Coronary artery (tissue), 2 donors: ENCODE data around the gene CYTH3.

Experiments used
- DNase-seq: peaks from one replicate; pipeline ENCODE4 v3.0.0-alpha.2; 2017; ENCODE audit warnings: low spot score
- H3K27ac ChIP-seq, 2 donors: fragments of 200-600 bp; sonication (generic); one replicate each; pipeline ENCODE4 v1.5.1; 2016 to 2019
- H3K4me3 ChIP-seq: fragments of 200-600 bp; sonication (generic); 2 replicates; pipeline ENCODE4 v1.5.1; 2016; ENCODE audit warnings: mild to moderate bottlenecking, moderate library complexity
- TF ChIP-seq, protein P1 (sequence below): fragments of 200-600 bp; sonication (generic); IDR thresholded peaks from one replicate; pipeline ENCODE4 v1.5.1; 2019; ENCODE audit warnings: antibody characterized with exemption

The CYTH3 gene

DNA sequence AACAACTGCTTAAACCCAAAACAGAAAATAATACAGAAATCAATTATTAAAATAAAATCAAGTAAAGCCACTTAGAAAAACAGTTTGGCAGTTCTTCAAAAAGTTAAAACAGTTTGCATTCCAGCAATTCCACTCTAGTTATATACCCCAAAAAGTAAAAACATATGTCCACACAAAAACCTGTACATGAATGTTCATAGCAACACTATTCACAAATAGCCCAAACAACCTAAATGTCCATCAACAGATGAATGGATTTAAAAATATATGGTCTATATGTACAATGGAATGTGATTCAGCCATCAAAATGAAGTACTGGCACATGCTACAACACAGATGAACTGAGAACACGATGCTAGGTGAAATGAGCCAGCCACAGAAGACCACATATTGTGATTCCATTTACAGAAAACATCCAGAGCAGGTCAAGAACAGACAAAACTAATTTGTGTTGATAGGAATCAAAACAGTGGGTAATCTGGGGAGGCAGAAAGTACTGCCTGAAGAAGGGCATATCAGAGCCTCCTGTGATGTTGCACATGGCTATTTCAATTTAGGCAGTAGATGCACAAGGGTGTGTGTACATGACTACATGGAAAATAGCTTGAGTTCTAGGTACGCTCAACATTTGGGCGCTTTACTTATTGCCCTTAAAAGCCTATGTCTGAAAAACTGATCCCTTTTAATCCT, 66.3 kb downstream of the CYTH3 start:
- DNase-seq: no peak
- Histone ChIP-seq H3K4me3 (no peak overlapping the region), H3K27ac (no peak overlapping the region)
- TF ChIP-seq, protein P1, sequence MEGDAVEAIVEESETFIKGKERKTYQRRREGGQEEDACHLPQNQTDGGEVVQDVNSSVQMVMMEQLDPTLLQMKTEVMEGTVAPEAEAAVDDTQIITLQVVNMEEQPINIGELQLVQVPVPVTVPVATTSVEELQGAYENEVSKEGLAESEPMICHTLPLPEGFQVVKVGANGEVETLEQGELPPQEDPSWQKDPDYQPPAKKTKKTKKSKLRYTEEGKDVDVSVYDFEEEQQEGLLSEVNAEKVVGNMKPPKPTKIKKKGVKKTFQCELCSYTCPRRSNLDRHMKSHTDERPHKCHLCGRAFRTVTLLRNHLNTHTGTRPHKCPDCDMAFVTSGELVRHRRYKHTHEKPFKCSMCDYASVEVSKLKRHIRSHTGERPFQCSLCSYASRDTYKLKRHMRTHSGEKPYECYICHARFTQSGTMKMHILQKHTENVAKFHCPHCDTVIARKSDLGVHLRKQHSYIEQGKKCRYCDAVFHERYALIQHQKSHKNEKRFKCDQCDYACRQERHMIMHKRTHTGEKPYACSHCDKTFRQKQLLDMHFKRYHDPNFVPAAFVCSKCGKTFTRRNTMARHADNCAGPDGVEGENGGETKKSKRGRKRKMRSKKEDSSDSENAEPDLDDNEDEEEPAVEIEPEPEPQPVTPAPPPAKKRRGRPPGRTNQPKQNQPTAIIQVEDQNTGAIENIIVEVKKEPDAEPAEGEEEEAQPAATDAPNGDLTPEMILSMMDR: no peak

DNA sequence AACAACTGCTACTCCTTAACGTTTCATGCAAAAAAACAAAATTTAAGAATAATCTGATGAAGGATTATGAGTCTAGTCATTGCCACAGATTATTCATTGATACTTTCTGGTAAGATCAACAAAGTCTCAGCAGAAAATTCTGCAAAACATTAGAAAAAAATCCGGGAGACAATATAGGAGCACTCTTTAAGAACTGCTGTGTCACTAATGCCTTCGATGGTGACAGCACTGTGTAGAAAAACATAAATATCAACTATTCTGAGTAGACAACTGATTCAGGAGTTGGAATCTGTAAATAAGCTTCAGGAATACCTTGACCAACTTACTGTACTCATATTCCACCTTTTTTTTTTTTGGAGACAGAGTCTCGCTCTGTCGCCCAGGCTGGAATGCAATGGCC, 69.0 kb downstream of the CYTH3 start:
- H3K4me3 ChIP-seq: no peak overlapping the region
- TF ChIP-seq, protein P1: no peak
- no peak overlapping the region for H3K27ac ChIP-seq
- no peak for DNase-seq

DNA sequence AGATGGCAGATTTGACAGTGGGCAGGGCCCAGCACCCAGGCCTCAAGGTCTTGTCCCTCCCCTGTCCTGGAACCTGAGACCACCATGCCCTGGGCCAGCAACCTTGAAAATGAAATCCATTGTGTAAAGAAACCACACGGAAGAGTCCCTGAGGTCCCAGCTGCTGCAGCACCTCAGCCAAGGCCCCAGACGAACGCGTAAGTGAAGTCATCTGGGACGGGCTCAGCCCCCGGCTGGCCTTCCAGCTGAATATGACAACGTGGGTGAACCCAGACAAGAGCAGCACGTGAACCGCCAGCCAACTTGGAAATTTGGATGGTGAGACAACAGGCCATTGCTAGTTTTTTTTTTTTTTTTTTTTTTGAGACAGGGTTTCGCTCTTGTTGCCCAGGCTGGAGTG, 70.3 kb downstream of the CYTH3 start:
- TF ChIP-seq, protein P1: no peak
- no peak overlapping the region for H3K27ac ChIP-seq
- DNase-seq: no peak
- no peak overlapping the region for H3K4me3 ChIP-seq

DNA sequence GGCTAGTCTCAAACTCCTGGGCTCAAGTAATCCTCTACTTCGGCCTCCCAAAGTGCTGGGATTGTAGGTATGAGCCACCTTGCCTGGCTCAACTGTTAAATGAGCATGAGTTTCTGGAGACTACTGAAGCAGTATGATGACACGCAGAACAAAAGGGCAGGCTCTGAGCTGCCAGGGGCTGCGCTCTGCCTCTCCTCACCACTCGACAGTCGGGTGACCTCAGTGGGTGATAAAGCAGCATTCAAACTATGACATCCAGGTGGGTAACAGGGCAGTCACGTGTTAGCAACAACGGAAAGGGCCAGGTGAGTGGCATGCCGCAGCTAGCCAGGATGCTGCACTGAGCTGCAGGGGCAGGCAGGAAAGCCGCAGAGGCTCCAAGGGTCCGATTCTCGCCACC, 71.5 kb downstream of the CYTH3 start:
- no peak for DNase-seq
- H3K4me3 ChIP-seq: no peak overlapping the region
- no peak overlapping the region for H3K27ac ChIP-seq
- TF ChIP-seq, protein P1: no peak

DNA sequence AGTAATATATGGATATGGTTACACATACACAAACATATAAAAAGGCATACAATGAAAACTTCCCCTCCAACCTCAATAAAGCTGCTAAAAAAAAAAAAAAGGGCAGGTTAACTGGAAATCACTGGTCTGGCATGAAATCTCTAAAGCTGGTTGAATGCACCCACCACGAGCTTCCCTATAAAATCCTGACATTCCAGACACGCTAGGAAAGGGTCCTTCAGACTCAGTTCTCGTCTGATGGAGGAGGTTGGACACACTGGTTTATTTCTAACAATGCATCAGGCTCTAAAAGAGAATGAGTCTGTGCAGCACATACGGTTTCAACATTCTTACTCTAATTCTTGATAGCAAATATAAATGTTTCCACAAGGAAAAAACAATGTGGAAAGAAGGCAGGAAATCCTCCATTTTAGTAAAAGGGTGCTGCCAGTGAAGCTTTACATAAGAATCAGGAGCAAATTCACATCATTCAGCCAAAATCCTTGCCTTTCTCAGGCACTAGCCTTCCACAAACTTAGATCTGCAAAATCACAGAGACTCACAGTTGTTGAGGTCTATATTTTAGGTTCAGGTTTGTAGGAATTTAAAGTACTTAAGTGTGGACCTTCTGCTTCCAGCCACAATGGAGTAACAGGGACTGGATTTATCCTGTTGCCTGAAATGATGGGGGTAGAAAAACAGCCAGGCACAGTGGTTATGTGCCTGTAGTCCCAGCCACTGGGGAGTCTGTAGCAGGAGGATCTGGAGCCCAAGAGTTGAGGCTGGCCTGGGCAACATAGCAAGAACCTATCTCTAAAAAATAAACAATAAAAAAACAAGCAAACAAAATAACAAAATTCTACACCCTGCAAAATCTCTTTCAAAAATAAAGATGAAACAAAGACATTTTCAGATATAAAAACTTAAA, 73.5 kb downstream of the CYTH3 start:
- Histone ChIP-seq H3K4me3 (no peak overlapping the region), H3K27ac (no peak overlapping the region)
- DNase-seq: no peak
- TF ChIP-seq, protein P1: no peak

DNA sequence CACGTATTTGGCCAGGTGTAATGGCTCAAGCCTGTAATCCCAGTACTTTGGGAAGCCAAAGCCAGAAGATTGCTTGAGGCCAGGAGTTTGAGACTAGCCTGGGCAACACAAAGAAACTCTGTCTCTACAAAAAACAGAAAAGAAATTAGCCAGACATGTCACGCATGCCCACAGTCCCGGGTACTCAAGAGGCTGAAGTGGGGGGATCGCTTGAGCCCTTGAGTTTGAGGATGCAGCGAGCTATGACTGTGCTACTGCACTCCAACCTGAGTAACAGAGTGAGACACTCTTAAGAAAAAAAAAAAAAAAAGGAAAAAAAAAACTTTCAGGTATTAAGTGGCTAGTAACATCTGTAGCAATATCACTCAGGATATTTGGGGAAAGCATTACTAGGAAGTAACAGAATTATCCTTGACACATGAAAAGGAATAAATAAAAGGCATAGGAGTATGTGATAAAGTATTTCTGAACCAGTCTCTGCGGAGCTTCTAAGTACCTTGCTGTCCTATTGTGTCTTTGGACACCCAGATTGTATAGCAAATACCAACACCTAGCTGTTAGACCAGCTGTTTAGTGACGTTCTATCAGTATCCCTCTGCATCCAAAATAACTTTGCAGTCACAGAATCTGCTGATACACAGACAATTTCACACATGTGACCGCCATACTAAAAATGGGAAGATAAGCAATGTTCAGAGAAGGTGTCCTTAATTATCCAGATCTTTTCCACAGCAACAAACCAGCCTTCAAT, 74.4 kb downstream of the CYTH3 start:
- H3K27ac ChIP-seq: no peak overlapping the region
- TF ChIP-seq, protein P1: no peak
- H3K4me3 ChIP-seq: no peak overlapping the region
- DNase-seq: no peak
